HEK293 (cell line): ENCODE data around the gene LDLRAD4.

Experiments
- CTCF ChIA-PET: fragments of 350-600 bp; formaldehyde crosslinking; extraction: SDS; loops from one replicate; lab custom pipeline; 2021; ENCODE audit warnings: antibody characterized with exemption; lab: Yijun Ruan, JAX
- POLR2A ChIA-PET: fragments of 300-600 bp; formaldehyde crosslinking; extraction: SDS; loops from one replicate; lab custom pipeline; 2020; ENCODE audit warnings: antibody characterized with exemption, inconsistent platforms; lab: Yijun Ruan, JAX
- H3K27ac ChIP-seq: fragments of 200-500 bp; sonication (Bioruptor generic); 2 replicates; pipeline ENCODE4 v1.5.1; 2014; ENCODE audit warnings: low read depth, low read length, control low read depth, inconsistent platforms; ENCODE audit errors: extremely low read depth
- H3K36me3 ChIP-seq, 2 experiments: fragments of 200-500 bp in 1 of 2; sonication (Bioruptor generic) in 1 of 2; 1 replicate in 1 of 2; 2 replicates in 1 of 2; pipeline ENCODE4 v1.5.1; 2014 to 2017; ENCODE audit warnings: inconsistent platforms in 2 of 2, low read length in 2 of 2; ENCODE audit not compliant: control insufficient read depth in 2 of 2, insufficient read depth in 1 of 2
- H3K4me1 ChIP-seq: fragments of 200-500 bp; sonication (Bioruptor generic); 2 replicates; pipeline ENCODE4 v1.5.1; 2014; ENCODE audit warnings: mild to moderate bottlenecking, low read length, inconsistent platforms; ENCODE audit not compliant: control insufficient read depth, insufficient read depth
- H3K4me3 ChIP-seq: 2 replicates; pipeline ENCODE4 v1.5.1; 2011; ENCODE audit warnings: low read depth, mild to moderate bottlenecking, control low read depth, low read length, moderate library complexity
- H3K9me3 ChIP-seq: fragments of 200-500 bp; sonication (Bioruptor generic); 2 replicates; pipeline ENCODE4 v1.5.1; 2014; ENCODE audit warnings: low read depth, low read length, inconsistent platforms; ENCODE audit not compliant: control insufficient read depth, insufficient read depth
- FEZF1 ChIP-seq: fragments of 450-650 bp; formaldehyde crosslinking; IDR thresholded peaks from 2 replicates; pipeline ENCODE4 v1.5.1; 2016; ENCODE audit warnings: missing biosample characterization, missing genetic modification characterization
- GLIS1 ChIP-seq: fragments of 450-650 bp; formaldehyde crosslinking; IDR thresholded peaks from 2 replicates; pipeline ENCODE4 v1.5.1; 2016; ENCODE audit warnings: missing biosample characterization, missing genetic modification characterization
- RBAK ChIP-seq: fragments of 450-650 bp; formaldehyde crosslinking; IDR thresholded peaks from 2 replicates; pipeline ENCODE4 v1.5.1; 2016; ENCODE audit warnings: missing biosample characterization, missing genetic modification characterization
- SETDB1 ChIP-seq: IDR thresholded peaks from one replicate; pipeline ENCODE4 v1.6.1; 2017; ENCODE audit warnings: mild to moderate bottlenecking, low read length, moderate library complexity, mixed read lengths; ENCODE audit not compliant: insufficient read length
- ZBTB48 ChIP-seq: fragments of 450-650 bp; formaldehyde crosslinking; IDR thresholded peaks from 2 replicates; pipeline ENCODE4 v1.5.1; 2016; ENCODE audit warnings: missing biosample characterization, missing genetic modification characterization
- ZNF157 ChIP-seq: fragments of 450-650 bp; formaldehyde crosslinking; IDR thresholded peaks from 2 replicates; pipeline ENCODE4 v1.5.1; 2016; ENCODE audit warnings: missing biosample characterization, missing genetic modification characterization
- ZNF324 ChIP-seq: fragments of 450-650 bp; formaldehyde crosslinking; IDR thresholded peaks from 2 replicates; pipeline ENCODE4 v1.5.1; 2016; ENCODE audit warnings: missing biosample characterization, missing genetic modification characterization
- ZNF341 ChIP-seq: fragments of 450-650 bp; formaldehyde crosslinking; IDR thresholded peaks from 2 replicates; pipeline ENCODE4; 2016; ENCODE audit warnings: low read depth, missing biosample characterization, missing genetic modification characterization
- ZNF391 ChIP-seq: fragments of 450-650 bp; formaldehyde crosslinking; IDR thresholded peaks from 2 replicates; pipeline ENCODE4 v1.5.1; 2016; ENCODE audit warnings: low read depth, missing biosample characterization, missing genetic modification characterization, borderline replicate concordance
- ZNF549 ChIP-seq: fragments of 450-650 bp; IDR thresholded peaks from 2 replicates; pipeline ENCODE4 v1.5.1; 2018; ENCODE audit warnings: missing biosample characterization, missing genetic modification characterization, mild to moderate bottlenecking, inconsistent platforms, moderate library complexity
- ZNF660 ChIP-seq: fragments of 450-650 bp; IDR thresholded peaks from 2 replicates; pipeline ENCODE4 v1.5.1; 2018; ENCODE audit warnings: missing biosample characterization, mild to moderate bottlenecking, missing genetic modification characterization
- ZNF830 ChIP-seq: fragments of 450-650 bp; IDR thresholded peaks from 2 replicates; pipeline ENCODE4 v1.5.0; 2018; ENCODE audit warnings: missing biosample characterization, missing genetic modification characterization, low read depth, mild to moderate bottlenecking, moderate library complexity
- TF ChIP-seq, protein P1 (sequence below): fragments of 450-650 bp; formaldehyde crosslinking; IDR thresholded peaks from 2 replicates; pipeline ENCODE4 v1.5.1; 2017; ENCODE audit warnings: missing biosample characterization, mild to moderate bottlenecking, missing genetic modification characterization, moderate library complexity
- TF ChIP-seq, protein P2 (sequence below): fragments of 450-650 bp; IDR thresholded peaks from 2 replicates; pipeline ENCODE4 v1.5.1; 2018; ENCODE audit warnings: missing biosample characterization, mild to moderate bottlenecking, missing genetic modification characterization
- TF ChIP-seq, protein P3 (sequence below): fragments of 450-650 bp; formaldehyde crosslinking; IDR thresholded peaks from 2 replicates; pipeline ENCODE4 v1.5.1; 2016; ENCODE audit warnings: missing biosample characterization, missing genetic modification characterization
- TF ChIP-seq, protein P4 (sequence below): fragments of 450-650 bp; formaldehyde crosslinking; IDR thresholded peaks from 2 replicates; pipeline ENCODE4 v1.5.1; 2016; ENCODE audit warnings: missing biosample characterization, missing genetic modification characterization, borderline replicate concordance
- TF ChIP-seq, protein P5 (sequence below): fragments of 450-650 bp; formaldehyde crosslinking; IDR thresholded peaks from 2 replicates; pipeline ENCODE4 v1.5.1; 2016; ENCODE audit warnings: missing biosample characterization, missing genetic modification characterization

Gene LDLRAD4

DNA sequence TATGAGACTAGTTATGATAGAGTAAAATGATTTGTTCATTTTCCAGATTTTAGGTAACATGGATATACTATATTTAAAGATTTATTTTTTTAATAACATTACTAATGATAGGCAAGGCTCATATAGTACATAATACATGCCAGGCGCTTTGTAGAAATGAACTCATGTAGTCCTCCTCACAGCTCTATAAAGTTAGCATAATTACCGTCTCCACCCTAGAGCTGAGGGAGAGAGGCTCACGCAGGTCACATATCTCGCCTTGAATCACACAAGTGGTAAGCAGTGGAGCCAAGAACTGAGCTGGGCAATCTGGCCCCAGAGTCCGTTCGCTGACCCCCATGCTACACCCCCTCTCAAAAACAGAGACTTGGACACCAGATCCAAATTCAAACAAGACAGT is 285.3 kb downstream of the LDLRAD4 start:
- CTCF ChIA-PET: interaction anchor here (1.0 kb wide), 1 partner anchor 9 kb away, joined by 4 read pairs; no protein-coding TSS in a partner anchor
- Histone ChIP-seq H3K36me3 (no peaks in the 10 kb centered on the region), H3K4me3 (no peak overlapping the region), H3K4me1 (peaks cover 29% of the 10 kb centered on the region), H3K9me3 (no peaks in the 10 kb centered on the region), H3K27ac (no peak overlapping the region)
- TF ChIP-seq, protein P1, sequence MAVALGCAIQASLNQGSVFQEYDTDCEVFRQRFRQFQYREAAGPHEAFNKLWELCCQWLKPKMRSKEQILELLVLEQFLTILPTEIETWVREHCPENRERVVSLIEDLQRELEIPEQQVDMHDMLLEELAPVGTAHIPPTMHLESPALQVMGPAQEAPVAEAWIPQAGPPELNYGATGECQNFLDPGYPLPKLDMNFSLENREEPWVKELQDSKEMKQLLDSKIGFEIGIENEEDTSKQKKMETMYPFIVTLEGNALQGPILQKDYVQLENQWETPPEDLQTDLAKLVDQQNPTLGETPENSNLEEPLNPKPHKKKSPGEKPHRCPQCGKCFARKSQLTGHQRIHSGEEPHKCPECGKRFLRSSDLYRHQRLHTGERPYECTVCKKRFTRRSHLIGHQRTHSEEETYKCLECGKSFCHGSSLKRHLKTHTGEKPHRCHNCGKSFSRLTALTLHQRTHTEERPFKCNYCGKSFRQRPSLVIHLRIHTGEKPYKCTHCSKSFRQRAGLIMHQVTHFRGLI (tag by site-specific recombination): no peak
- no peak for TF ChIP-seq ZBTB48 (tag by site-specific recombination)
- POLR2A ChIA-PET: interaction anchor here (0.6 kb wide), 1 partner anchor 232 kb away, joined by 9 read pairs; no protein-coding TSS in a partner anchor

DNA sequence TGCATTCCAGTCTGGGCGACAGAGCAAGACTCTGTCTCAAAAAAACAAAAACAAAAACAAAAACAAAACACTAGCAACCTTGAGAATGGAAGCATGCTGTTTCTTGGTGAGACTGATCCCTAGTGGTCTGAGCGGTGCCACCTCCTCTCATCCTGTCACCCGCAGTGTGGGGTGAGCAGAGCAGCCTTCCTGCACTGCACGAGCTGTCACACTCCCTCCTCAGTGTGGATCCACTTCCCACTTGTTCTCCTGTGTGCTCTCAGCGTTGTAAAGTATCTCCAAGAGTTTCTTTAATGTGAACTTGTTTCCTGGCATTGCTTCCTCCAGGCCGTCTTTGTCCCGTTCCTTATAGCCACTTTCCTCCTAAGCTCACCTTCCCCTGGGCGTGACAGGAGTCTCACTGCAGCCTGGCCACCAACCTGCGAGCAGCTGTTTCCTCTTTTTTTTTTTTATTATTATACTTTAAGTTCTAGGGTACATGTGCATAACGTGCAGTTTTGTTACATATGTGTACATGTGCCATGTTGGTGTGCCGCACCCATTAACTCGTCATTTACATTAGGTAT is 287.3 kb downstream of the LDLRAD4 start:
- H3K4me3 ChIP-seq: no peak overlapping the region
- H3K36me3 ChIP-seq: no peaks in the 10 kb centered on the region
- no peak overlapping the region for H3K27ac ChIP-seq
- CTCF ChIA-PET: interaction anchor here (0.7 kb wide), 1 partner anchor 23 kb away, joined by 4 read pairs; no protein-coding TSS in a partner anchor
- no peak for TF ChIP-seq ZNF660
- no peak for TF ChIP-seq RBAK (tag by site-specific recombination)
- TF ChIP-seq, protein P2, sequence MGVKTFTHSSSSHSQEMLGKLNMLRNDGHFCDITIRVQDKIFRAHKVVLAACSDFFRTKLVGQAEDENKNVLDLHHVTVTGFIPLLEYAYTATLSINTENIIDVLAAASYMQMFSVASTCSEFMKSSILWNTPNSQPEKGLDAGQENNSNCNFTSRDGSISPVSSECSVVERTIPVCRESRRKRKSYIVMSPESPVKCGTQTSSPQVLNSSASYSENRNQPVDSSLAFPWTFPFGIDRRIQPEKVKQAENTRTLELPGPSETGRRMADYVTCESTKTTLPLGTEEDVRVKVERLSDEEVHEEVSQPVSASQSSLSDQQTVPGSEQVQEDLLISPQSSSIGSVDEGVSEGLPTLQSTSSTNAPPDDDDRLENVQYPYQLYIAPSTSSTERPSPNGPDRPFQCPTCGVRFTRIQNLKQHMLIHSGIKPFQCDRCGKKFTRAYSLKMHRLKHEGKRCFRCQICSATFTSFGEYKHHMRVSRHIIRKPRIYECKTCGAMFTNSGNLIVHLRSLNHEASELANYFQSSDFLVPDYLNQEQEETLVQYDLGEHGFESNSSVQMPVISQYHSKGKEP (tag by site-specific recombination): no peak
- TF ChIP-seq, protein P3, sequence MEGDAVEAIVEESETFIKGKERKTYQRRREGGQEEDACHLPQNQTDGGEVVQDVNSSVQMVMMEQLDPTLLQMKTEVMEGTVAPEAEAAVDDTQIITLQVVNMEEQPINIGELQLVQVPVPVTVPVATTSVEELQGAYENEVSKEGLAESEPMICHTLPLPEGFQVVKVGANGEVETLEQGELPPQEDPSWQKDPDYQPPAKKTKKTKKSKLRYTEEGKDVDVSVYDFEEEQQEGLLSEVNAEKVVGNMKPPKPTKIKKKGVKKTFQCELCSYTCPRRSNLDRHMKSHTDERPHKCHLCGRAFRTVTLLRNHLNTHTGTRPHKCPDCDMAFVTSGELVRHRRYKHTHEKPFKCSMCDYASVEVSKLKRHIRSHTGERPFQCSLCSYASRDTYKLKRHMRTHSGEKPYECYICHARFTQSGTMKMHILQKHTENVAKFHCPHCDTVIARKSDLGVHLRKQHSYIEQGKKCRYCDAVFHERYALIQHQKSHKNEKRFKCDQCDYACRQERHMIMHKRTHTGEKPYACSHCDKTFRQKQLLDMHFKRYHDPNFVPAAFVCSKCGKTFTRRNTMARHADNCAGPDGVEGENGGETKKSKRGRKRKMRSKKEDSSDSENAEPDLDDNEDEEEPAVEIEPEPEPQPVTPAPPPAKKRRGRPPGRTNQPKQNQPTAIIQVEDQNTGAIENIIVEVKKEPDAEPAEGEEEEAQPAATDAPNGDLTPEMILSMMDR: no peak
- no peak for TF ChIP-seq ZNF324 (tag by site-specific recombination)
- no peak for TF ChIP-seq ZNF391 (tag by site-specific recombination)
- TF ChIP-seq ZNF830 (tag by site-specific recombination): no peak
- TF ChIP-seq, protein P4, sequence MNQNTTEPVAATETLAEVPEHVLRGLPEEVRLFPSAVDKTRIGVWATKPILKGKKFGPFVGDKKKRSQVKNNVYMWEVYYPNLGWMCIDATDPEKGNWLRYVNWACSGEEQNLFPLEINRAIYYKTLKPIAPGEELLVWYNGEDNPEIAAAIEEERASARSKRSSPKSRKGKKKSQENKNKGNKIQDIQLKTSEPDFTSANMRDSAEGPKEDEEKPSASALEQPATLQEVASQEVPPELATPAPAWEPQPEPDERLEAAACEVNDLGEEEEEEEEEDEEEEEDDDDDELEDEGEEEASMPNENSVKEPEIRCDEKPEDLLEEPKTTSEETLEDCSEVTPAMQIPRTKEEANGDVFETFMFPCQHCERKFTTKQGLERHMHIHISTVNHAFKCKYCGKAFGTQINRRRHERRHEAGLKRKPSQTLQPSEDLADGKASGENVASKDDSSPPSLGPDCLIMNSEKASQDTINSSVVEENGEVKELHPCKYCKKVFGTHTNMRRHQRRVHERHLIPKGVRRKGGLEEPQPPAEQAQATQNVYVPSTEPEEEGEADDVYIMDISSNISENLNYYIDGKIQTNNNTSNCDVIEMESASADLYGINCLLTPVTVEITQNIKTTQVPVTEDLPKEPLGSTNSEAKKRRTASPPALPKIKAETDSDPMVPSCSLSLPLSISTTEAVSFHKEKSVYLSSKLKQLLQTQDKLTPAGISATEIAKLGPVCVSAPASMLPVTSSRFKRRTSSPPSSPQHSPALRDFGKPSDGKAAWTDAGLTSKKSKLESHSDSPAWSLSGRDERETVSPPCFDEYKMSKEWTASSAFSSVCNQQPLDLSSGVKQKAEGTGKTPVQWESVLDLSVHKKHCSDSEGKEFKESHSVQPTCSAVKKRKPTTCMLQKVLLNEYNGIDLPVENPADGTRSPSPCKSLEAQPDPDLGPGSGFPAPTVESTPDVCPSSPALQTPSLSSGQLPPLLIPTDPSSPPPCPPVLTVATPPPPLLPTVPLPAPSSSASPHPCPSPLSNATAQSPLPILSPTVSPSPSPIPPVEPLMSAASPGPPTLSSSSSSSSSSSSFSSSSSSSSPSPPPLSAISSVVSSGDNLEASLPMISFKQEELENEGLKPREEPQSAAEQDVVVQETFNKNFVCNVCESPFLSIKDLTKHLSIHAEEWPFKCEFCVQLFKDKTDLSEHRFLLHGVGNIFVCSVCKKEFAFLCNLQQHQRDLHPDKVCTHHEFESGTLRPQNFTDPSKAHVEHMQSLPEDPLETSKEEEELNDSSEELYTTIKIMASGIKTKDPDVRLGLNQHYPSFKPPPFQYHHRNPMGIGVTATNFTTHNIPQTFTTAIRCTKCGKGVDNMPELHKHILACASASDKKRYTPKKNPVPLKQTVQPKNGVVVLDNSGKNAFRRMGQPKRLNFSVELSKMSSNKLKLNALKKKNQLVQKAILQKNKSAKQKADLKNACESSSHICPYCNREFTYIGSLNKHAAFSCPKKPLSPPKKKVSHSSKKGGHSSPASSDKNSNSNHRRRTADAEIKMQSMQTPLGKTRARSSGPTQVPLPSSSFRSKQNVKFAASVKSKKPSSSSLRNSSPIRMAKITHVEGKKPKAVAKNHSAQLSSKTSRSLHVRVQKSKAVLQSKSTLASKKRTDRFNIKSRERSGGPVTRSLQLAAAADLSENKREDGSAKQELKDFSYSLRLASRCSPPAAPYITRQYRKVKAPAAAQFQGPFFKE (tag by site-specific recombination): no peak
- TF ChIP-seq ZNF549 (tag by site-specific recombination): no peak
- TF ChIP-seq ZNF157 (tag by site-specific recombination): no peak
- no peak for TF ChIP-seq GLIS1 (tag by site-specific recombination)
- TF ChIP-seq, protein P5, sequence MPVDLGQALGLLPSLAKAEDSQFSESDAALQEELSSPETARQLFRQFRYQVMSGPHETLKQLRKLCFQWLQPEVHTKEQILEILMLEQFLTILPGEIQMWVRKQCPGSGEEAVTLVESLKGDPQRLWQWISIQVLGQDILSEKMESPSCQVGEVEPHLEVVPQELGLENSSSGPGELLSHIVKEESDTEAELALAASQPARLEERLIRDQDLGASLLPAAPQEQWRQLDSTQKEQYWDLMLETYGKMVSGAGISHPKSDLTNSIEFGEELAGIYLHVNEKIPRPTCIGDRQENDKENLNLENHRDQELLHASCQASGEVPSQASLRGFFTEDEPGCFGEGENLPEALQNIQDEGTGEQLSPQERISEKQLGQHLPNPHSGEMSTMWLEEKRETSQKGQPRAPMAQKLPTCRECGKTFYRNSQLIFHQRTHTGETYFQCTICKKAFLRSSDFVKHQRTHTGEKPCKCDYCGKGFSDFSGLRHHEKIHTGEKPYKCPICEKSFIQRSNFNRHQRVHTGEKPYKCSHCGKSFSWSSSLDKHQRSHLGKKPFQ: no peak
- no peak for TF ChIP-seq SETDB1
- TF ChIP-seq FEZF1 (tag by site-specific recombination): no peak
- no peak for TF ChIP-seq ZNF341
- POLR2A ChIA-PET: no interaction called here
- no peaks in the 10 kb centered on the region for H3K9me3 ChIP-seq
- H3K4me1 ChIP-seq: peaks cover 21% of the 10 kb centered on the region
